ENCODE data around the gene CHIA. TPM values are rescaled to one million over a fixed set of nuclear protein-coding genes. Genes with fewer than 3 reads are reported as not detected.

Gene CHIA
- total and polyA plus RNA-seq, 2 of the 4 experiments (the other 2 are of a cell fraction) = not detected

DNA sequence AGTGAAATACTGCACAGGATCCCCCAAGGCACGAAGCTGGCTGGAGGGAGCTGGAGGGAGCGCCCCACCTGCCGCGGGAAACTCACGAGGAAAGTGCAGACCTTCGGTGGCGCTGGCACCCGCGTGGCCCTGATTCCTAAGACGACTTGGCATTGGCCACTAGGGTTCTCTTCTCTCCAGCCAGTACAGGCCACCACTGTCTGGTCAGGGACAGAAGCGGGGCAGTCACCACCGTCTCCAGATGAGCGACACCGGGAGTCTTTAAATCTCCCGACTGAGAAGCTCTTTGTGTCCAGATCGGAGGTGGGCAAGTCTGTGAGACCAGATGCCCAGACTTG, 19.2 kb upstream of the CHIA start:
- no peak overlapping the region for H4K5ac ChIP-seq (ENCODE audit: low read depth, low read length)
- intact Hi-C loops (cut with micrococcal nuclease) (no loop called here), in situ Hi-C loops (cut with MboI; ENCODE audit: low sequenced_read_pairs) (no loop called here), dilution Hi-C loops (cut with HindIII; ENCODE audit: low sequenced_read_pairs, unreplicated experiment) (no loop called here)
- no peak overlapping the region for H2BK15ac ChIP-seq (ENCODE audit: low read depth, low read length)
- no peaks in the 10 kb centered on the region for H4K20me1 ChIP-seq (ENCODE audit: insufficient read depth, low read length)
- no peak overlapping the region for H2AK9ac ChIP-seq (replicated peaks; ENCODE audit: low read depth, low read length, poor library complexity)
- H3K9me1 ChIP-seq (ENCODE audit: insufficient read depth, low read length) = no peaks in the 10 kb centered on the region
- H3K4ac ChIP-seq (ENCODE audit: low read depth, low read length) = no peak overlapping the region
- CTCF ChIA-PET = no interaction called here
- H3K4me1 ChIP-seq (ENCODE audit: control insufficient read depth, insufficient read depth, low read length) = no peaks in the 10 kb centered on the region
- peaks cover 25% of the 10 kb centered on the region for H3K27me3 ChIP-seq (ENCODE audit: control insufficient read depth, insufficient read depth, low read length)
- H2AK5ac ChIP-seq (ENCODE audit: low read depth, low read length) = no peak overlapping the region
- H3K79me1 ChIP-seq (ENCODE audit: low read depth in 1 of 2, low read length in 2 of 2) = no peaks in the 10 kb centered on the region
- H2BK20ac ChIP-seq (ENCODE audit: low read depth, low read length) = no peak overlapping the region
- H3K23ac ChIP-seq (ENCODE audit: low read depth, low read length) = no peak overlapping the region
- POLR2A ChIA-PET (ENCODE audit: unreplicated experiment) = no interaction called here
- no peak overlapping the region for H3K9ac ChIP-seq (ENCODE audit: low read depth, low read length)
- ATAC-seq (ENCODE audit: low read depth) (no peak), DNase-seq (no peak)
- no peak overlapping the region for H3K4me2 ChIP-seq (ENCODE audit: low read depth, low read length)
- no peak overlapping the region for H2BK5ac ChIP-seq (ENCODE audit: low read depth, low read length, poor library complexity, severe bottlenecking)
- no peak overlapping the region for H2BK120ac ChIP-seq (ENCODE audit: low read depth, low read length)
- H4K8ac ChIP-seq (ENCODE audit: low read depth in 2 of 2, low read length in 2 of 2) = no peak overlapping the region
- H4K91ac ChIP-seq (ENCODE audit: insufficient read depth, low read depth, low read length) = no peak overlapping the region
- no TSS peak for BruUV-seq (replicated peaks)
- no peak overlapping the region for H3K18ac ChIP-seq (ENCODE audit: low read depth, low read length)
- no peak overlapping the region for H2AFZ ChIP-seq (replicated peaks; ENCODE audit: low read length, poor library complexity)
- H3K9me3 ChIP-seq (ENCODE audit: control insufficient read depth, insufficient read depth, low read length) = peaks cover 2% of the 10 kb centered on the region; the same call in 1 of the 2 replicates
- no peaks in the 10 kb centered on the region for H3K36me3 ChIP-seq (ENCODE audit: control insufficient read depth, insufficient read depth, low read length)
- TF ChIP-seq NFE2L2 (IDR thresholded peaks at IDR 0.05; ENCODE audit: low read depth, low read length) (no peak), SMC3 (IDR thresholded peaks at IDR 0.05; ENCODE audit: low read depth, low read length) (no peak), MAZ (IDR thresholded peaks at IDR 0.05; ENCODE audit: borderline replicate concordance, low read depth, low read length) (no peak), RAD21 (IDR thresholded peaks at IDR 0.05; ENCODE audit: low read length) (no peak), RFX5 (IDR thresholded peaks at IDR 0.05; ENCODE audit: low read depth, low read length) (no peak)
- TF ChIP-seq, protein P1, sequence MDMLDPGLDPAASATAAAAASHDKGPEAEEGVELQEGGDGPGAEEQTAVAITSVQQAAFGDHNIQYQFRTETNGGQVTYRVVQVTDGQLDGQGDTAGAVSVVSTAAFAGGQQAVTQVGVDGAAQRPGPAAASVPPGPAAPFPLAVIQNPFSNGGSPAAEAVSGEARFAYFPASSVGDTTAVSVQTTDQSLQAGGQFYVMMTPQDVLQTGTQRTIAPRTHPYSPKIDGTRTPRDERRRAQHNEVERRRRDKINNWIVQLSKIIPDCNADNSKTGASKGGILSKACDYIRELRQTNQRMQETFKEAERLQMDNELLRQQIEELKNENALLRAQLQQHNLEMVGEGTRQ (IDR thresholded peaks at IDR 0.05; ENCODE audit: low read depth, low read length) = no peak
- no peak overlapping the region for H3K14ac ChIP-seq (replicated peaks; ENCODE audit: low read depth, low read length)
- no peak overlapping the region for H3K4me3 ChIP-seq (ENCODE audit: insufficient read depth, low read depth, low read length)
- H3K56ac ChIP-seq (ENCODE audit: extremely low read depth, insufficient read depth, low read length) = no peak overlapping the region
- no peak overlapping the region for H3K27ac ChIP-seq (ENCODE audit: insufficient read depth, low read length)
- WGBS, 2 experiments (ENCODE audit: extremely low coverage in 2 of 2, insufficient read length in 1 of 2) = 8% methylated on average over 5 of the region's 16 CpGs; no CpG with 5 or more reads in 1 of the 2 experiments
